H1 (cell line): ENCODE data around the gene MINDY1. TPM values are rescaled to one million over a fixed set of nuclear protein-coding genes. Genes with fewer than 3 reads are reported as not detected.

Experiments
- ASH2L ChIP-seq: fragments of 200-600, 300-600 bp; sonication (generic); IDR thresholded peaks from one replicate; pipeline ENCODE4 v1.7.1; 2017; ENCODE audit warnings: low read length
- CBX8 ChIP-seq: fragments of 300-800, 300-1000 bp; sonication (generic); IDR thresholded peaks from 2 replicates; pipeline ENCODE4 v1.7.1; 2016; ENCODE audit warnings: low read depth, low read length, borderline replicate concordance
- CHD2 ChIP-seq: IDR thresholded peaks from 2 replicates; pipeline ENCODE4 v1.6.1; 2012; ENCODE audit warnings: low read length, improper control_type of control experiment
- E2F6 ChIP-seq: IDR thresholded peaks from 2 replicates; pipeline ENCODE4 v1.6.1; 2012; ENCODE audit warnings: inconsistent platforms
- EGR1 ChIP-seq: IDR thresholded peaks from 2 replicates; pipeline ENCODE4 v1.6.1; 2011; ENCODE audit warnings: low read depth, low read length, borderline replicate concordance
- FOSL1 ChIP-seq: IDR thresholded peaks from 2 replicates; pipeline ENCODE4 v1.6.1; 2011; ENCODE audit warnings: mild to moderate bottlenecking, low read depth, low read length, moderate library complexity; ENCODE audit not compliant: insufficient read depth
- HDAC6 ChIP-seq: IDR thresholded peaks from one replicate; pipeline ENCODE4 v1.7.1; 2012; ENCODE audit warnings: low read depth, mild to moderate bottlenecking, inconsistent platforms, low read length, moderate library complexity
- KDM4A ChIP-seq: IDR thresholded peaks from one replicate; pipeline ENCODE4 v1.7.1; 2012; ENCODE audit warnings: low read depth, mild to moderate bottlenecking, moderate library complexity, low read length, inconsistent platforms; ENCODE audit not compliant: severe bottlenecking
- MAFK ChIP-seq: IDR thresholded peaks from 2 replicates; pipeline ENCODE4 v1.6.1; 2012; ENCODE audit warnings: low read depth, mild to moderate bottlenecking, improper control_type of control experiment, low read length
- MAX ChIP-seq: IDR thresholded peaks from 2 replicates; pipeline ENCODE4 v1.6.1; 2012; ENCODE audit warnings: inconsistent platforms
- NRF1 ChIP-seq: IDR thresholded peaks from 2 replicates; pipeline ENCODE4 v1.6.1; 2011; ENCODE audit warnings: mild to moderate bottlenecking, low read depth, low read length, improper control_type of control experiment
- SIX5 ChIP-seq: IDR thresholded peaks from 2 replicates; pipeline ENCODE4 v1.6.1; 2011; ENCODE audit warnings: mild to moderate bottlenecking, low read depth, low read length
- SP2 ChIP-seq: IDR thresholded peaks from 2 replicates; pipeline ENCODE4 v1.6.1; 2012; ENCODE audit warnings: mild to moderate bottlenecking, low read length, inconsistent platforms
- SP4 ChIP-seq: IDR thresholded peaks from 2 replicates; pipeline ENCODE4 v1.6.1; 2012; ENCODE audit warnings: low read length, inconsistent platforms
- polyA plus RNA-seq, 7 experiments: library from polyadenylated mRNA; depleted of rRNA in 3 of 7; stranded (reverse) in 5 of 7; unstranded in 2 of 7; fragments of >200 nt in 5 of 7; fragments of 200-250 nt in 2 of 7; gene quantifications; 1 replicate in 5 of 7; 2 replicates in 1 of 7; 4 replicates in 1 of 7; pipeline versions ENCODE4 v1.2.1 to v1.2.3, GENCODE V29; 2011 to 2013; ENCODE audit warnings: missing spikeins in 2 of 7, mixed read lengths in 2 of 7
- total RNA-seq: library from RNA; stranded (reverse); fragmentation: NEBNext Ultra II Directional; extraction: Animal tissue kit (Norgen Biotek cat#: 25700); gene quantifications from 2 replicates; pipeline ENCODE4 v1.2.1, GENCODE V29; 2021

The MINDY1 gene
- total and polyA plus RNA-seq, 2 of the 8 experiments (the other 6 are each of a cell fraction or from before 2014, with no cell fraction given) = 10.3 to 11.4 TPM

- TF ChIP-seq ASH2L (no peak), SIX5 (no peak), FOSL1 (no peak), E2F6 (no peak), CBX8 (no peak), HDAC6 (no peak), EGR1 (no peak), CHD2 (no peak), SP4 (no peak), NRF1 (no peak), KDM4A (no peak), MAX (peak; percentile 47; the same call in 1 of the 2 replicates), SP2 (no peak), MAFK (no peak)
Measured at GRCh38 chr1:151024540-151025146, 17.9 kb upstream of the MINDY1 start (continued).
